Measurements from ENCODE around the gene WNK2.

Gene WNK2

GRCh38 chr9:93324191-93324834 lies 140.4 kb downstream of the WNK2 start:
- no peak for TF ChIP-seq CTCF (conservative IDR thresholded peaks at IDR 0.05; ENCODE audit: control insufficient read depth, insufficient read depth, low read depth, low read length)

GRCh38 chr9:93325307-93326035 lies 141.5 kb downstream of the WNK2 start:
- TF ChIP-seq CTCF (conservative IDR thresholded peaks at IDR 0.05; ENCODE audit: control insufficient read depth, insufficient read depth, low read depth, low read length), result no peak
- H3K4me3 ChIP-seq (ENCODE audit: control insufficient read depth, low read depth, low read length), result no peak overlapping the region
- no peak for DNase-seq (ENCODE audit: low read depth)

More at GRCh38 chr9:93324191-93324834, 140.4 kb downstream of the WNK2 start:
- no peak for DNase-seq (ENCODE audit: low read depth)
- no peak overlapping the region for H3K4me3 ChIP-seq (ENCODE audit: control insufficient read depth, low read depth, low read length)

- H3K4me3 ChIP-seq (ENCODE audit: control insufficient read depth, low read depth, low read length), result no peak overlapping the region
- TF ChIP-seq CTCF (conservative IDR thresholded peaks at IDR 0.05; ENCODE audit: control insufficient read depth, insufficient read depth, low read depth, low read length), result no peak
- DNase-seq (ENCODE audit: low read depth), result peak; percentile 8
Observed at GRCh38 chr9:93326056-93326455, 142.1 kb downstream of the WNK2 start.

- H3K4me3 ChIP-seq (ENCODE audit: control insufficient read depth, low read depth, low read length), result no peak overlapping the region
- no peak for TF ChIP-seq CTCF (conservative IDR thresholded peaks at IDR 0.05; ENCODE audit: control insufficient read depth, insufficient read depth, low read depth, low read length)
- DNase-seq (ENCODE audit: low read depth), result no peak
Observed at GRCh38 chr9:93326654-93327053, 142.7 kb downstream of the WNK2 start.

- no peak overlapping the region for H3K4me3 ChIP-seq (ENCODE audit: control insufficient read depth, low read depth, low read length)
- TF ChIP-seq CTCF (conservative IDR thresholded peaks at IDR 0.05; ENCODE audit: control insufficient read depth, insufficient read depth, low read depth, low read length), result no peak
- DNase-seq (ENCODE audit: low read depth), result no peak
Observed at GRCh38 chr9:93329629-93330280, 145.8 kb downstream of the WNK2 start.

GRCh38 chr9:93332317-93332716 lies 148.4 kb downstream of the WNK2 start:
- no peak for TF ChIP-seq CTCF (conservative IDR thresholded peaks at IDR 0.05; ENCODE audit: control insufficient read depth, insufficient read depth, low read depth, low read length)
- H3K4me3 ChIP-seq (ENCODE audit: control insufficient read depth, low read depth, low read length), result no peak overlapping the region
- DNase-seq (ENCODE audit: low read depth), result no peak
